NT2/D1 (cell line): Measurements from ENCODE around the gene LUC7L.

ENCODE experiments used
- YY1 ChIP-seq: IDR thresholded peaks from 2 replicates; pipeline ENCODE4 v1.6.1; 2011; ENCODE audit not compliant: insufficient read length, insufficient read depth
- ZNF274 ChIP-seq: IDR thresholded peaks from 2 replicates; pipeline ENCODE4 v1.6.1; 2011; ENCODE audit warnings: mild to moderate bottlenecking, low read depth, low read length

DNA sequence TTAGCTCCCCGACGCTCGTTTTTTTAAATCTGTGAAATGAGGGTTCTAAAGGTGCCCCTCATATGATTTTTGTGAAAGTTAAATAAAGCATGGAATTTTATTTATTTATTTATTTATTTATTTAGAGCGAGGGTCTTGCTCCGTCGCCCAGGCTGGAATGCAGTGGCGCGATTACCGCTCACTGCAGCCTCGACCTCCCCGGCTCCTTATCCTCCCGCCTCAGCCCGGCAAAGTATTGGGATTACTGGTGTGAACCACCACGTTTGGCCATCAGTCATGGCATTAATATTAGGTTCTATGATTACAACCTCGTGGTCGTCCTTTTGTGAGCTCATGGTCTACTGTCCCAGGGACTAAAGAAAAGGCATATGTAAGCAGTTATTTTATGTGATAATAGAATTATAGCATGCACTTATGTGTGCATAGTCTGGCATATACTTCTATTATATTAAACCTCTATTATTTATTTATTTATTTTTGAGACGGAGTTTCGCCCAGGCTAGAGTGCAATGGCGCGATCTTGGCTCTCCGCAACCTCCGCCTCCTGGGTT is 557 bp upstream of the LUC7L start:
- TF ChIP-seq ZNF274 (no peak), YY1 (no peak)
